ENCODE results near the gene LEMD1.

The LEMD1 gene

GRCh38 chr1:205421798-205422197 is at the start of gene LEMD1:
Gene LEMD1 (minus strand): TSS chr1:205422056. CDS start chr1:205420536, 1,520 bp downstream.
- DNase-seq (ENCODE audit: low spot score) = no peak

- no peak for DNase-seq (ENCODE audit: low spot score)
Measured at GRCh38 chr1:205470131-205470530, 48.3 kb upstream of the LEMD1 start.

- DNase-seq (ENCODE audit: low spot score) = no peak
Measured at GRCh38 chr1:205466595-205467220, 44.9 kb upstream of the LEMD1 start.

GRCh38 chr1:205465392-205465791 is 43.5 kb upstream of the LEMD1 start:
- DNase-seq (ENCODE audit: low spot score) = no peak

GRCh38 chr1:205458777-205459566 is 37.1 kb upstream of the LEMD1 start:
- peak; percentile 48 for DNase-seq (ENCODE audit: low spot score)

GRCh38 chr1:205456868-205457745 is 35.3 kb upstream of the LEMD1 start:
- DNase-seq (ENCODE audit: low spot score) = no peak

GRCh38 chr1:205456383-205456867 is 34.6 kb upstream of the LEMD1 start:
- no peak for DNase-seq (ENCODE audit: low spot score)

GRCh38 chr1:205455581-205456382 is 33.9 kb upstream of the LEMD1 start, which contains the start of gene BLACAT1:
Gene BLACAT1 (minus strand): TSS chr1:205456045.
- DNase-seq (ENCODE audit: low spot score) = no peak

- no peak for DNase-seq (ENCODE audit: low spot score)
Measured at GRCh38 chr1:205454903-205455335, 33.1 kb upstream of the LEMD1 start.

- no peak for DNase-seq (ENCODE audit: low spot score)
Measured at GRCh38 chr1:205453466-205453865, 31.6 kb upstream of the LEMD1 start.

GRCh38 chr1:205452933-205453332 is 31.1 kb upstream of the LEMD1 start:
- DNase-seq (ENCODE audit: low spot score) = no peak

- DNase-seq (ENCODE audit: low spot score) = no peak
Measured at GRCh38 chr1:205452364-205452763, 30.5 kb upstream of the LEMD1 start.

GRCh38 chr1:205451759-205452164 is 29.9 kb upstream of the LEMD1 start:
- no peak for DNase-seq (ENCODE audit: low spot score)

- DNase-seq (ENCODE audit: low spot score) = peak; percentile 56
Measured at GRCh38 chr1:205451202-205451601, 29.3 kb upstream of the LEMD1 start.

GRCh38 chr1:205450448-205450847 is 28.6 kb upstream of the LEMD1 start:
- DNase-seq (ENCODE audit: low spot score) = peak; percentile 30

- peak; percentile 99 for DNase-seq (ENCODE audit: low spot score)
Measured at GRCh38 chr1:205449750-205450443, 28.0 kb upstream of the LEMD1 start.

- no peak for DNase-seq (ENCODE audit: low spot score)
Measured at GRCh38 chr1:205449254-205449749, 27.4 kb upstream of the LEMD1 start.

- no peak for DNase-seq (ENCODE audit: low spot score)
Measured at GRCh38 chr1:205448540-205449253, 26.8 kb upstream of the LEMD1 start.

GRCh38 chr1:205447457-205448341 is 25.8 kb upstream of the LEMD1 start:
- no peak for DNase-seq (ENCODE audit: low spot score)

Data from COLO829 (cell line).